Neural progenitor cell (in vitro differentiated cells): ENCODE results near the gene ARHGEF37.

Source experiments
- EZH2phosphoT487 ChIP-seq: fragments of 200-600 bp; sonication (generic); IDR thresholded peaks from 2 replicates; pipeline ENCODE4 v1.6.1; 2017; ENCODE audit warnings: antibody characterized with exemption
- TF ChIP-seq, protein P1 (sequence below): fragments of 200-600 bp; sonication (generic); IDR thresholded peaks from 2 replicates; pipeline ENCODE4 v1.5.1; 2017; ENCODE audit warnings: antibody characterized with exemption, mild to moderate bottlenecking

DNA sequence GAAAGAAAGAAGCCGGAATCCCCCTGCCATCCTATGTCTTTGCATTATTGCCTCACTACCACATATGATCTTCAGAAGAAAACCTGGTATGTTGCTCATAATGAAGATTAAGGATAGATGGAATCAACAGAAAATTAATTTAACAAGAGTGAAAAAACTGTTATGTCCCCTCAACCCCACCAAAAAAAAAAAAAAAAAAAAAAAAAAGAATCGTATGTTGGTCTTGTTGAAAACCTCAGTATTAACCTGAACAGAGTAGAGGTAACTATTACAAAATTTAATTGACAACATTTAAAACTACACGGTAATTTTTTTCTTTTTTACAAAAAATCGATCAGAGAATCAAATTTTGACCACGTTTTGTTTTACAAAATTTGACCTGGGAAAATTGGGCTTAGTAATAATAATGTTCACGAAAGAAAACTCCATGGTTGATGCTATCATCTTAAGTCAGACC, 29.2 kb upstream of the ARHGEF37 start:
- TF ChIP-seq, protein P1, sequence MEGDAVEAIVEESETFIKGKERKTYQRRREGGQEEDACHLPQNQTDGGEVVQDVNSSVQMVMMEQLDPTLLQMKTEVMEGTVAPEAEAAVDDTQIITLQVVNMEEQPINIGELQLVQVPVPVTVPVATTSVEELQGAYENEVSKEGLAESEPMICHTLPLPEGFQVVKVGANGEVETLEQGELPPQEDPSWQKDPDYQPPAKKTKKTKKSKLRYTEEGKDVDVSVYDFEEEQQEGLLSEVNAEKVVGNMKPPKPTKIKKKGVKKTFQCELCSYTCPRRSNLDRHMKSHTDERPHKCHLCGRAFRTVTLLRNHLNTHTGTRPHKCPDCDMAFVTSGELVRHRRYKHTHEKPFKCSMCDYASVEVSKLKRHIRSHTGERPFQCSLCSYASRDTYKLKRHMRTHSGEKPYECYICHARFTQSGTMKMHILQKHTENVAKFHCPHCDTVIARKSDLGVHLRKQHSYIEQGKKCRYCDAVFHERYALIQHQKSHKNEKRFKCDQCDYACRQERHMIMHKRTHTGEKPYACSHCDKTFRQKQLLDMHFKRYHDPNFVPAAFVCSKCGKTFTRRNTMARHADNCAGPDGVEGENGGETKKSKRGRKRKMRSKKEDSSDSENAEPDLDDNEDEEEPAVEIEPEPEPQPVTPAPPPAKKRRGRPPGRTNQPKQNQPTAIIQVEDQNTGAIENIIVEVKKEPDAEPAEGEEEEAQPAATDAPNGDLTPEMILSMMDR: no peak
- no peak for TF ChIP-seq EZH2phosphoT487
